ENCODE results near the gene TCTA.

TCTA gene

GRCh38 chr3:49410846-49411534 lies 1.2 kb upstream of the TCTA start:
- no peak for DNase-seq

- DNase-seq: peak; percentile 50
Observed at GRCh38 chr3:49411535-49411967, 672 bp upstream of the TCTA start.

GRCh38 chr3:49412632-49413337 lies 562 bp downstream of the TCTA start:
- DNase-seq: no peak

- DNase-seq: no peak
Observed at GRCh38 chr3:49413338-49413734, 1.1 kb downstream of the TCTA start.

GRCh38 chr3:49414753-49415152 lies 2.5 kb downstream of the TCTA start:
- DNase-seq: no peak

DNA sequence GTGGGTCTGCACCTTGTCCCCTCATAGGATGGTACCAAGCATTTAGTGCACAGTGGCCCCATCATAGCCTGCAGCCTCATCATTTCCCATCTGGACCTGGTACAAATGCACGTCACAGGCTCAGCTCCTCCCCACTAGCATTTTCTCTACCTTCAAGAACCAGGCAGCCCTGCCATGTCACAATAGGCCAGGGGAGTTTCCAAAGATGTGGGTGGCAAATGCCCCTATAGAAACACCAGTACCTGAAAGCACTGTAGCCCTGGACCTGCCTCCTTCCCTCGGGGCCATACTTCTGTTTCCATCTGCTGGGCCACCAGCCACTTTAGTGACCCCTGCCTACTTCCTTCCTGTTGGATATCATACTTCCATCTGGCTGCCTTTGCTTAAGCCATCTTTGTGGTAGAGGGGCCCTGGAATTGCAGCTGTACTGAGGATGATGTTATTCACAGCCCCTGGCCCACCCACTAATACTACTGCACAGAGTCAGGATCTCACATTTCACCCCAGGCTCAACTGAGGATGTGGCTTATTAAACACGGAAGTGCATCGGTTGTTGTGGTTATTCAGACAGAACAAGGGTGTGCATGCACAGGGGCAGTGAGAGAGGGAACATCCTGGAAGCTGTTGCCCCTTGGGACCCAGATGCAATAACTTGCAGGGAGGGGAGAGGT lies 3.8 kb downstream of the TCTA start:
- DNase-seq: peak; percentile 60

GRCh38 chr3:49416867-49417266 lies 4.6 kb downstream of the TCTA start:
- no peak for DNase-seq

DNA sequence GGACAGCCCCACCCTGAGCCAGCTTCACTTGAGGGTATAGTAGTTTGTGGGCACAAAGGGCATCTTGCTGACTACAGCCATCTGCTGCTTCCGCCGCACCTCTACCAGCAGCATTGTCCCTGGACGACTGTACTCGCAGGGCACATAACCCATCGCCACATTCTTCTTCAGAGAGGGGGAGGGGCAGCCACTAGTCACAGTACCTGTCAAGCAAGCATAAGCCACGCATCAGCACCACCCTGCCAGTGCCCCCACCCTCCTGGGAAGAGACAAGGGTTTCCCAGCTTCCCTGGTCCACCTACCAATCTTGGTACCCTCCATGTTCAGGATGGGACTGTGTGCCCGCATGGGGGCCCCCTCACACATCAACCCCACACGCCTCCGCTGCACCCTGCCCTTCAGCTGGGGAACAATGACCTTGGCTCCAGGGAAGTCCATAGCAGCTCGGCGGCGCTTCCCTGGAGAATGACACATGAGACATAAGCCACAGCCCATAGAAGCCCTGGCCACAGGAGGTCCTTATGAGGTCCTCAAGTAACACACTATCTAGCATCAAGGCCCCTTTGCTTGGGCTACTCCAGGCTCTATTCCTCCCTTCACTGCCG lies 5.4 kb downstream of the TCTA start:
- no peak for DNase-seq

DNA sequence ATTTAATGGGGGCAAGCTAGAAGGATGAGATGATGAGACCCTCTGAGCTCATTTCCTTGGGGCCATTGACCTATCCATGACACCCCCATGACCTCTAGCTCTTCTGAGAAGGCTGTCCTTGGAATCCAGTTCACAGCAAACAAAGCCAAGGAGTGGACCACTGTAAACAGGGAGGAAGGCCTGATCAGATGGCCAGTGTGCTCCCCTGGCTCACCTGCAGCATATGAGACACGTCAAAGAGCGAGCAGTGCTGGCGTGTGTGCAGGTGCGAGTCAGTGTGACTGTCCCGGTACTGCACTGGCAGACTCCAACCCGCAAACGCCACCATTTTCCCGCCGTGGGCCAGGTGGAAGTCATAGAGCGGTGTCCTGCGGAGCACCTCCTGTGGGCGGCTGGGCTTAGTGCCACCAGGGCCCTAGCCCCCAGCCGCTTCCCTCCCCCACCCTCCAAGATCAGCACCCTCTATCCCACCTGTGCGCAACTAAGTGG lies 9.7 kb downstream of the TCTA start:
- DNase-seq: no peak

DNA sequence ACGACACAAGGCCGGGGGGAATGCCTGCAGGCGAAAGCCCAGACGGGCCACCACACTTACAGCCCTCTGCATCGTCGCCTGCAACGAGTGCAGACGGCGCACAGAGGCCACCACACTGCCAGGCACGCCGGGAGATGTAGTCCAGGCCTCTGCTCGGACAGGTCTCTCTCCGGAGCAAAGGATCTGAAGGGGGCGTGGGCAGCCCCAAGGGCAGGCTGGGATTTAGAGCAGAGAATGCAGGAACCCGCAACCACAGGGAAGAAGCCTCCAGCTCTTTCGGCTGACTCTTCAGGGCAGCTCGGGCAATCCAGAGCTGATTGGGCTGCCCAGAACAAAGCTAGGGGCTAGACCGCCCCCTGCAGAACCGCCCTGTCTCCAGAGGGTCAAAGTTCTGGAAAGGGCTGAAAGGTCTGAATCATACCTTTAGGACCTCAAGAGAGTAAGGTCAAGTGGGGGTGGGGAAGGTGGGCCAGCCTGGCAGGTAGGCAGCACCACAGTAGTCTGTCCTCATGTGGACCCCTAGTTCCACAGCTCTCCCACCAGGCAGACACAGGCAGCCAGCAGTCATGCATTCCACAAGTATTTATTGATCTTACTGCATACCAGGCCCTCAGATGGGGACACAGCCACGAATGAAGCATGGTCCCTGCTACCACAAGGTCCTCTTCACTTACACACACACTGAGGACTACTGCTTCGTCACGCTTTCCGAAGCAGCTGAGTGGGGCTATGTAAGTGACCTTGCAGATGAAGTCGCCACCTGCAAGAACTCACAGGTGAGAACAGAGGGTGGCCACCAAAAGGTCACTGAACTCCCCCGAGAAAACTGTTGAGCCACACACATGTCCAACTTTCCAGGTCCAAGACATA lies 10.4 kb downstream of the TCTA start, which contains the start of gene AMT:
Gene AMT, minus strand, starts transcription at position 95 of the 870 bp plus-strand sequence. Its CDS starts 23 bp downstream, at position 72.
- DNase-seq: no peak

DNA sequence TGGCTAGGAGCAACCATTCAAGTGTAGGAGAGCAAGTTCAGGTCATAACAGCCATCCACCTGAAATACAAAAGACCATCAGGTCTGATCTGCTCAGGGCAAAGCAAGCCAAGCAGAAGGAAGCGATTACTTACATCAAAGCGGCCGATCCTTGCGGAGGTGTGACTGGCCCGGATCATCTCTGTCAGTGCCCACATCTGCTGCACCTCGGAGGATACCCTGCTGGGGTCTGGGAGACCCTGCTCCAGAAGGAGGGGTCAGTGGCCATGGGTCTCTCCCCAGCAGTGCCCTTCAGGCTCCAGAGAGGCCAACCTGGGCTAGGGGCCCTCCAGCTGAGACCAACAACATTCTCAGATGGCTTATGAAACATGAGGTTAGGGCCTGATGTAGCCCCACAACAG lies 12.6 kb downstream of the TCTA start:
- no peak for DNase-seq

- no peak for DNase-seq
Observed at GRCh38 chr3:49427586-49427985, 15.4 kb downstream of the TCTA start.

- no peak for DNase-seq
Observed at GRCh38 chr3:49428752-49429080, 16.5 kb downstream of the TCTA start.

- DNase-seq: no peak
Observed at GRCh38 chr3:49434731-49435130, 22.5 kb downstream of the TCTA start.

DNA sequence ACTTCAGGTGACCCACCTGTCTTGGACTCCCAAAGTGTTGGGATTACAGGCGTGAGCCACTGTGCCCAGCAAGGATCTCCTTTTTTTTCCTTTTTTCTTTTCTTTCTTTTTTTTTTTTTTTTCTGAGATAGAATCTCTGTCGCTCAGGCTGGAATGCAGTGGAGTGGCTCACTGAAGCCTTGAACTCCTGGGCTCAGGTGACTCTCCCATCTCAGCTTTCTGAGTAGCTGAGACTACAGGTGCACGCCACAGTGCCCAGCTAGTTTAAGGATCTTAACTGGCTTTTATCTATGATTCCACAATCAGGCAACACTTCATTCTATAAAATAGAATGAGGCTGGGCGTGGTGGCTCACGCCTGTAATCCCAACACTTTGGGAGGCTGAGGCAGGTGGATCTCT lies 33.2 kb downstream of the TCTA start:
- no peak for DNase-seq

GRCh38 chr3:49453621-49454020 lies 41.4 kb downstream of the TCTA start:
- DNase-seq: no peak

DNA sequence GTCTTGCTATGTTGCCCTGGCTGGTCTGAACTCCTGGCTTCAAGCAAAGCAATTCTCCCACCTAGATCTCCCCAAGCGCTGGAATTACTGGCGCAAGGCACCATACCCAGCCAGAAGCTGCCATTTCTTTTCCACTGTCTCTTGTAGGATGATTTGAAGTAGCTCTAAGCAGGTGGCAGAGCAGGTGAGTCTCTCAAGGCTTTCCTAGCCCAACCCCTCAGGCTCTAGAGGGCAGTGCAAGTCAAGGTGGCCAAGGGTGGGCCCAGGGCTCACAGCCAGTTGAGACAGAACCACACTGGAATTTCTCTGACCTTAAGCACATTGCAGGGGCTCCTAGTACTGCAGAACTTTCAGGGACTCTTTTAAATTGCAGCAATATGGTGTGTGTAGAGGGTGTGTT lies 42.2 kb downstream of the TCTA start:
- no peak for DNase-seq

- DNase-seq: no peak
Observed at GRCh38 chr3:49454898-49455681, 42.9 kb downstream of the TCTA start.

DNA sequence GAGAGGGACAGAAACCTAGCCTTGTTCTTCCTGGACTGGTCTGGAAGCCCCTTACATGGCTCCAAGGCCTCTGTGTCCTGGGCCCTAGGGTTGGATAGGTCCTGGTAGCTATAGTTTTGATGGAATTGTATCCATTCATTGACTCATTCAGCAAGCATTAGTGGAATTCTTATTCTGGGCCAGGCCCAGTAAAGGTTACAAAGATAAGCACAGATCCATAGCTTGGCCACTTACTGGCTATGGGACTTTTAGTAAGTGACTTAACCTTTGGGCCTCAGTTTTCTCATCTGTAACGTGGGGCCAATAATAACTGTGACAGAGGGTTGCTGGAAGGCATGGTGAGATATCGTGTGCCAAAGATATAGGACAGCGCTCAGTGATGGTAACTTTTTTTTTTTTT lies 44.2 kb downstream of the TCTA start:
- no peak for DNase-seq

DNA sequence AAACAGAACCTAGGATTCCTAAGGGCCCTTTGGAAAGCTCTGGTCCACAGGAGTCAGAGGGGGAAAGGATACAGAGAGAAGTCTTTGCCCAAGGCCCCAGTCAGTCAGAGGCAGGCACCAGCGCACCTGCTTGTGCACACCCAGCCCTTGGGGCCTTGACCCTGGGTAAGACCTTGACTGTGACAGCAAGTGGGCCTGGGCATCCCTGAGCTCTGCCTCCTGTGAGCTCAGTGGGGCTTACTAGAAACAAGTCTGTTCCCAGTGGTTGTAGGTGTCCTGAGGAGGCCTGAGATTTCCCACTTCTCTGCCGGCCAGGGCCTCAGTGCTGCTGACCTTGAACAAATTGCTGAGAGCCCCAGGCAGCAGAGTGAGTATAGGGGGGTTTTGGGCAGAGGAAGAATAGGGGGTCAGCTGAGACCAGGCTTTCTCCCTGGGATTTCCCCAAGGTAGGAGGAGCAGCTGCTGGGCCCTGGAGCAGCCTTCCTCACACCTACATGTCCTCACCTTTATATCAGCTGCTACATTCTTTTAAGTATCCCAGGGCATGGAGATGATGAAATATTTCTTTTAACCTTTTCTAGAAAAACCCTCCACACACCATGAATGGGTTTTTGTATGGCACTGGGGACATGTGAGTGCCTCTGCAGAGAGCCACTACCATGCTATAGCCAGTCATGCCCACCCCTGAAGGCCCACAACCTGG lies 48.1 kb downstream of the TCTA start:
- no peak for DNase-seq

- no peak for DNase-seq
Observed at GRCh38 chr3:49460956-49461355, 48.7 kb downstream of the TCTA start.
